GM12872 (cell line): ENCODE data around the gene FOXJ3.

Source experiments
- CTCF ChIP-seq: IDR thresholded peaks from 3 replicates; pipeline ENCODE4 v1.5.1; 2011; ENCODE audit warnings: low read depth, mild to moderate bottlenecking, low read length, moderate library complexity; ENCODE audit not compliant: insufficient read depth

Gene FOXJ3

GRCh38 chr1:42221952-42222606 lies 113.0 kb downstream of the FOXJ3 start:
- TF ChIP-seq CTCF = no peak

- no peak for TF ChIP-seq CTCF
These were observed 113.6 kb downstream of the FOXJ3 start for GRCh38 chr1:42221456-42221855.

- no peak for TF ChIP-seq CTCF
These were observed 115.4 kb downstream of the FOXJ3 start for GRCh38 chr1:42219627-42220026.

GRCh38 chr1:42214447-42214871 lies 120.6 kb downstream of the FOXJ3 start:
- TF ChIP-seq CTCF = no peak

- TF ChIP-seq CTCF = no peak
These were observed 123.8 kb downstream of the FOXJ3 start for GRCh38 chr1:42211224-42211623.

- no peak for TF ChIP-seq CTCF
These were observed 124.5 kb downstream of the FOXJ3 start for GRCh38 chr1:42210421-42211133.

- no peak for TF ChIP-seq CTCF
These were observed 125.3 kb downstream of the FOXJ3 start for GRCh38 chr1:42209526-42210251.
